Activated CD4-positive, alpha-beta T cell treated with anti-CD3 and anti-CD28 coated beads, Interleukin-2, amount 10 ng/mL, durations not matched to agents 7 days and 5 days (primary cell): ENCODE results near the gene EXOC3L1. TPM values are rescaled to one million over a fixed set of nuclear protein-coding genes. Genes with fewer than 3 reads are reported as not detected.
A peak's percentile ranks its signal among the peaks of the same experiment; 100 is the strongest.

ENCODE experiments used
- CTCF ChIA-PET: fragments of 350-600 bp; sonication (Branson Sonifier 250); formaldehyde crosslinking; loops from one replicate; lab custom pipeline; 2021; ENCODE audit warnings: antibody characterized with exemption; lab: Charles Lee
- POLR2A ChIA-PET: fragments of 350-600 bp; sonication (Branson Sonifier 250); formaldehyde crosslinking; loops from one replicate; lab custom pipeline; 2021; ENCODE audit warnings: antibody characterized with exemption; lab: Charles Lee
- DNase-seq: peaks from one replicate; pipeline ENCODE4 v3.0.0-alpha.2; 2020
- H3K27ac Mint-ChIP-seq: one replicate; pipeline ENCODE4 v1.8.0; 2021; ENCODE audit warnings: mild to moderate bottlenecking, moderate library complexity, mixed read lengths
- H3K27me3 Mint-ChIP-seq: one replicate; pipeline ENCODE4 v1.8.0; 2021; ENCODE audit warnings: mixed read lengths
- H3K36me3 Mint-ChIP-seq: one replicate; pipeline ENCODE4 v1.8.0; 2021; ENCODE audit warnings: low read depth, mixed read lengths
- H3K4me1 Mint-ChIP-seq: one replicate; pipeline ENCODE4 v1.8.0; 2021; ENCODE audit warnings: mixed read lengths
- H3K4me3 Mint-ChIP-seq: one replicate; pipeline ENCODE4 v1.8.0; 2021; ENCODE audit warnings: mild to moderate bottlenecking, moderate library complexity, mixed read lengths
- H3K9me3 Mint-ChIP-seq: one replicate; pipeline ENCODE4 v1.8.0; 2021; ENCODE audit warnings: mixed read lengths
- total RNA-seq, 2 experiments: library from RNA; stranded (reverse); gene quantifications; one replicate each; pipeline ENCODE4 v1.2.3, GENCODE V29; 2021

The EXOC3L1 gene
- total RNA-seq, 2 experiments from 2014 or later: not detected

- ChIA-PET POLR2A (interaction anchor here (0.6 kb wide), 1 partner anchor 151 kb away, joined by 3 read pairs; no protein-coding TSS in a partner anchor), CTCF (interaction anchor here (0.6 to 11.2 kb wide), 12 partner anchors 8 to 313 kb away, joined by 3 to 137 read pairs (median 3); partner anchors contain the start of genes FBXL8 and TRADD)
- H3K4me3 Mint-ChIP-seq: peak overlapping the region; percentile 73
- peaks cover 54% of the 10 kb centered on the region for H3K4me1 Mint-ChIP-seq
- H3K9me3 Mint-ChIP-seq: no peaks in the 10 kb centered on the region
- DNase-seq: no peak
- peaks cover 45% of the 10 kb centered on the region for H3K27me3 Mint-ChIP-seq
- peak overlapping the region; percentile 66 for H3K27ac Mint-ChIP-seq
- H3K36me3 Mint-ChIP-seq: peaks cover 10% of the 10 kb centered on the region
These were observed 16.6 kb downstream of the EXOC3L1 start for GRCh38 chr16:67173323-67173722.

- DNase-seq: no peak
- H3K4me1 Mint-ChIP-seq: peaks cover 45% of the 10 kb centered on the region
These were observed 18.8 kb downstream of the EXOC3L1 start for GRCh38 chr16:67170949-67171649.

DNA sequence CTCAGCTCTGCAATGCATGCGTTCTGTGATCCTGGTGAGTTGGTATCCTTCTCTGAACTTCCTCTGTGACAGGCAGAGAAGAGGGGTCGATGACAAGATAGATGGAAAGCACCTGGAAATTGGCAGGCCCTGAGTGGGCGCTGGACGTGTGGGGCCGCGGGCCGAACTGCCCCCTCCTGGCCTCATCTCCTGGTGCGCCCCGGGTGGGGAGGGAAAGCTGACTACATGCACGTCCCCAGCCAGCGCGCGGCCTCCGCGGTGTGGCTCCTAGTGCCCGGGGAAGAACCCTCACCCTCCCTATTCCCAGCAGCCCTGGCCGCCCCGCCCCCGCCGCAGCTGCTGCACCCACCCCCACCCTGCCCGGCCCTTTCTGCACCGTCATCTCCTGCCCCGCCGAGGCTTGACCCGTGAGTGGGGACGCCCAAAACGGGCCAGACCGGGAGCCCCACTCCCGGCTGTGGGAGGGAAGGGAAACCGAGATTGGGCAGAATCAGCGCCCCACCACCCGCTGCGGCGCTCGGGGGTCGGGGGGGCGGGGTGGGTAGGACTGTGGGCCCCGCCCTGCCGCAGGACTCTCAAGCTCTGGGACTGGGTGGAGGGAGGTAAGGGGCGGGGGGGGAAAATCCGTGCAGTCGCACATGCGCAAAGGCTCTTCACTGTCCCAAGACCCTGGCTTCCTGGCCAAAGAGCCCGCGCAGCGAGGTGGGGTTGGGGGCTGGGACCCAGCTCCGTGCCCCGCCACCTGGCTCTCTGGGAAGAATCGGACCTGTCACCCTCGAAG, 19.6 kb downstream of the EXOC3L1 start, which contains the start of gene NOL3:
Gene NOL3 (plus strand): TSS at position 371 of the 781 bp plus-strand sequence.
- peak within 1 kb of the TSS; percentile 59 for H3K4me3 Mint-ChIP-seq
- peak; percentile 46 for DNase-seq
- H3K27me3 Mint-ChIP-seq: peaks cover 60% of the 10 kb centered on the region
- no peak within 1 kb of the TSS for H3K27ac Mint-ChIP-seq
- no peaks in the 10 kb centered on the region for H3K9me3 Mint-ChIP-seq
- peaks cover 17% of the 10 kb centered on the region for H3K36me3 Mint-ChIP-seq
- ChIA-PET CTCF (interaction anchor here (0.7 to 11.2 kb wide), 8 partner anchors 10 to 217 kb away, joined by 3 to 137 read pairs (median 5); partner anchors contain the start of genes FBXL8, FHOD1 and TRADD), POLR2A (interaction anchor here (1.0 kb wide), 1 partner anchor 12 kb away, joined by 3 read pairs; no protein-coding TSS in a partner anchor)
- H3K4me1 Mint-ChIP-seq: peaks cover 46% of the 10 kb centered on the region

More at GRCh38 chr16:67170949-67171649, 18.8 kb downstream of the EXOC3L1 start:
- Mint-ChIP-seq H3K9me3 (no peaks in the 10 kb centered on the region), H3K27ac (no peak overlapping the region), H3K4me3 (peak overlapping the region; percentile 35), H3K27me3 (peaks cover 58% of the 10 kb centered on the region), H3K36me3 (peaks cover 17% of the 10 kb centered on the region)
- ChIA-PET CTCF (interaction anchor here (0.8 to 11.2 kb wide), 8 partner anchors 10 to 218 kb away, joined by 3 to 137 read pairs (median 5); partner anchors contain the start of genes FBXL8, FHOD1 and TRADD), POLR2A (interaction anchor here (1.0 kb wide), 1 partner anchor 12 kb away, joined by 3 read pairs; no protein-coding TSS in a partner anchor)

DNA sequence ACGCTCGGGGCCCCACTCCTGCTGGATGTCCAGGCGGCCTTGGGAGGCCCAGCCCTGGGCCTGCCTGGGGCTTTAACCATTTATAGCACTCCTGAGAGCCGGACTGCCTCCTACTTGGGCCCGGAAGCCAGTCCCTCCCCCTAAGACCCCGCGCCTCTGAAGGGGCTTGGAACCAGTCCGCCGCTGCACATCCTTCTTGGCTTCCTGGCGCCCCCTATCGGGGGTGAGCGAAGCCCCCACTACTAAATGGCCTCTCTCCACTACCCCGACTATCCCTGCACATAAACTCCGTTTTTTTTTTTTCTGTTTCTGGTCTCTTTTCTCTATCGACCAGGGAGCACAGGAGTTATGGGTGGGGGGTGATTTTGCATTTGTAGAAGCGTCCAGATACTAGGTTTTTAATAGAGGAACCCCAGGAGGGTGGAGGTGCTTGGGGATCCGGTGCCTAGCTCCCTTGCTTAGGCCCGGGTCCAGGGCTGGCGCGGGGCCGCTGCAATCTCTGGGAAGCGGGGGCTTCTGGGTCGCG, 20.2 kb downstream of the EXOC3L1 start:
- H3K36me3 Mint-ChIP-seq: peaks cover 17% of the 10 kb centered on the region
- H3K9me3 Mint-ChIP-seq: no peaks in the 10 kb centered on the region
- DNase-seq: peak; percentile 47
- ChIA-PET POLR2A (no interaction called here), CTCF (interaction anchor here (0.7 to 11.2 kb wide), 9 partner anchors 10 to 216 kb away, joined by 3 to 137 read pairs (median 6); partner anchors contain the start of genes FBXL8, FHOD1 and TRADD)
- no peak overlapping the region for H3K27ac Mint-ChIP-seq
- H3K27me3 Mint-ChIP-seq: peaks cover 66% of the 10 kb centered on the region
- H3K4me3 Mint-ChIP-seq: peak overlapping the region; percentile 59
- peaks cover 47% of the 10 kb centered on the region for H3K4me1 Mint-ChIP-seq

GRCh38 chr16:67169011-67169451, 20.9 kb downstream of the EXOC3L1 start:
- Mint-ChIP-seq H3K4me1 (peaks cover 48% of the 10 kb centered on the region), H3K9me3 (no peaks in the 10 kb centered on the region), H3K4me3 (no peak overlapping the region), H3K27ac (no peak overlapping the region), H3K27me3 (peaks cover 69% of the 10 kb centered on the region), H3K36me3 (peaks cover 17% of the 10 kb centered on the region)
- POLR2A ChIA-PET: no interaction called here
- CTCF ChIA-PET: interaction anchor here (1.0 to 11.2 kb wide), 7 partner anchors 8 to 216 kb away, joined by 3 to 137 read pairs (median 6); partner anchors contain the start of genes FBXL8, FHOD1 and TRADD
- no peak for DNase-seq

DNA sequence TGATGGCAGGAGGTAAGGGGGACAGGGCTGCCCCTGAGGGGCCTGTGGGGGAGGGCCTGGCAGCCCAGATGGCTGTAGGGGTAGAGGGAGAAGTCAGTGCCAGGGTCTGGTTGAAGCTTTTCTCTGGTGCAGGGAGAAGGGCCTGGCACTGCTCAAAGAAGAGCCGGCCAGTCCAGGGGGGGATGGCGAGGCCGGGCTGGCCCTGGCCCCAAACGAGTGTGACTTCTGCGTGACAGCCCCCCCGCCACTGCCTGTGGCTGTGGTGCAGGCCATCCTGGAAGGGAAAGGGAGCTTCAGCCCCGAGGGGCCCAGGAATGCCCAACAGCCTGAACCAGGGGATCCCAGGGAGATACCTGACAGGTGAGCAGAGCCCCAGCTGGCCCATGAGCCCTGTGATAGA, 22.3 kb downstream of the EXOC3L1 start:
- Mint-ChIP-seq H3K27ac (no peak overlapping the region), H3K27me3 (peaks cover 61% of the 10 kb centered on the region), H3K9me3 (no peaks in the 10 kb centered on the region), H3K4me3 (no peak overlapping the region), H3K4me1 (peaks cover 43% of the 10 kb centered on the region), H3K36me3 (peaks cover 12% of the 10 kb centered on the region)
- no peak for DNase-seq
- POLR2A ChIA-PET: no interaction called here
- CTCF ChIA-PET: interaction anchor here (0.8 to 11.2 kb wide), 4 partner anchors 8 to 207 kb away, joined by 3 to 137 read pairs (median 17); partner anchors contain the start of genes CES3, FBXL8 and TRADD

DNA sequence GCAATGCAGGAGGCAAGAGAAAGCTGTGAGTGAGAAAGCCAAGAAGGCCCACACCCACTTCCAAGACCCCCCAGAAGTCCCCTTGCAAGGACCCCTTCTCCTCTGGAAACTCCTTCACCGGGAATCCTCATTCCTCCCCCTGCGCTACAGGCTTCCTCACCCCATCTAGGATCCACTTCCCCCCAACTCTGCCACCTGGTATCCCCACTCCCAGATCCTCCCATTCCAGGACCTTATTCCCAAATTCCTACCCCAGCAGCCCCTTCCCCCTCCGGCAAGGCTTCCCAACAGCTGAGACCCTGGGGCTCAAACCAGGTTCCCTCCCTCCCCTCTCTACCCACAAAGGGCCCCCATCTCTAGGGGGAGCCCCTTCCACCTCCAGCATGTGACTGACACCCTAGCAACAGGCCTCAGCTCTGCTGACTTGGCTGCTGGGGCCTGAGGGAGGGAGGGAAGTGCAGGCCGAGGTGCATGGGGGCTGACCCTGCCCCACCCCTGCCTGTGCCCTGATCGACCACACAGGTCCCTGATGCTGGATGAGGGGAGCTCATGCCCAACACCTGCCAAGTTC, 23.3 kb downstream of the EXOC3L1 start:
- peaks cover 58% of the 10 kb centered on the region for H3K27me3 Mint-ChIP-seq

GRCh38 chr16:67166110-67166547, 23.8 kb downstream of the EXOC3L1 start:
- no peaks in the 10 kb centered on the region for H3K9me3 Mint-ChIP-seq
- no peak for DNase-seq
- peaks cover 52% of the 10 kb centered on the region for H3K27me3 Mint-ChIP-seq
- peaks cover 15% of the 10 kb centered on the region for H3K36me3 Mint-ChIP-seq
- H3K4me3 Mint-ChIP-seq: no peak overlapping the region
- POLR2A ChIA-PET: no interaction called here
- H3K4me1 Mint-ChIP-seq: peaks cover 47% of the 10 kb centered on the region
- CTCF ChIA-PET: interaction anchor here (2.8 to 6.1 kb wide), 2 partner anchors 11 to 148 kb away, joined by 12 to 31 read pairs; no protein-coding TSS in a partner anchor
- H3K27ac Mint-ChIP-seq: no peak overlapping the region

More for the DNA sequence above, 23.3 kb downstream of the EXOC3L1 start:
- no peak for DNase-seq
- H3K4me3 Mint-ChIP-seq: no peak overlapping the region
- ChIA-PET POLR2A (no interaction called here), CTCF (interaction anchor here (0.8 to 11.2 kb wide), 5 partner anchors 7 to 206 kb away, joined by 3 to 137 read pairs (median 12); partner anchors contain the start of genes CES3, FBXL8 and TRADD)
- peaks cover 47% of the 10 kb centered on the region for H3K4me1 Mint-ChIP-seq
- no peak overlapping the region for H3K27ac Mint-ChIP-seq
- H3K9me3 Mint-ChIP-seq: no peaks in the 10 kb centered on the region
- H3K36me3 Mint-ChIP-seq: peaks cover 15% of the 10 kb centered on the region

- Mint-ChIP-seq H3K27ac (peak overlapping the region; percentile 46), H3K4me3 (peak overlapping the region; percentile 30), H3K9me3 (no peaks in the 10 kb centered on the region), H3K36me3 (peaks cover 20% of the 10 kb centered on the region), H3K4me1 (peaks cover 45% of the 10 kb centered on the region), H3K27me3 (peaks cover 50% of the 10 kb centered on the region)
- ChIA-PET POLR2A (no interaction called here), CTCF (interaction anchor here (0.9 to 6.1 kb wide), 5 partner anchors 8 to 147 kb away, joined by 3 to 31 read pairs (median 10); no protein-coding TSS in a partner anchor)
- DNase-seq: no peak
These were observed 24.5 kb downstream of the EXOC3L1 start for GRCh38 chr16:67165121-67166078.

- Mint-ChIP-seq H3K9me3 (no peaks in the 10 kb centered on the region), H3K27ac (peak within 1 kb of the TSS; percentile 50), H3K4me3 (peak within 1 kb of the TSS; percentile 34), H3K36me3 (peaks cover 20% of the 10 kb centered on the region), H3K27me3 (peaks cover 45% of the 10 kb centered on the region), H3K4me1 (peaks cover 38% of the 10 kb centered on the region)
- no peak for DNase-seq
- ChIA-PET CTCF (interaction anchor here (0.9 to 2.8 kb wide), 5 partner anchors 9 to 147 kb away, joined by 3 to 12 read pairs (median 10); no protein-coding TSS in a partner anchor), POLR2A (no interaction called here)
These were observed 25.3 kb downstream of the EXOC3L1 start, which contains the start of gene HSF4 for GRCh38 chr16:67164599-67165061. HSF4 (plus strand) TSS chr16:67164745; CDS start chr16:67164812, 67 bp downstream.
